DND-41 (cell line): ENCODE measurements around the gene RNFT2.

ENCODE experiments used
- ATAC-seq: fragments of 200-7000 bp; cut with Tn5 transposase; 3 replicates; pipeline ENCODE4 v1.9.1; 2021; ENCODE audit warnings: low read depth; ENCODE audit not compliant: insufficient read depth
- DNase-seq: peaks from one replicate; pipeline ENCODE4 v3.0.0-alpha.2; 2020
- H2AFZ ChIP-seq: 2 replicates; pipeline ENCODE4 v1.6.0; 2012; ENCODE audit warnings: low read depth, low read length
- H3K27ac ChIP-seq: 2 replicates; pipeline ENCODE4 v1.5.1; 2012; ENCODE audit warnings: low read length, inconsistent platforms
- H3K27me3 ChIP-seq: fragments of 200-600 bp; sonication (generic); 2 replicates; pipeline ENCODE4 v1.6.0; 2012; ENCODE audit warnings: low read length, mild to moderate bottlenecking, inconsistent platforms; ENCODE audit not compliant: insufficient read depth, poor library complexity
- H3K36me3 ChIP-seq: 2 replicates; pipeline ENCODE4 v1.5.1; 2012; ENCODE audit warnings: low read length, inconsistent platforms; ENCODE audit not compliant: insufficient read depth
- H3K4me1 ChIP-seq: 2 replicates; pipeline ENCODE4 v1.5.1; 2012; ENCODE audit warnings: mild to moderate bottlenecking, low read length; ENCODE audit not compliant: insufficient read depth
- H3K4me2 ChIP-seq: 2 replicates; pipeline ENCODE4 v1.6.0; 2012; ENCODE audit warnings: mild to moderate bottlenecking, moderate library complexity, low read length, inconsistent platforms; ENCODE audit not compliant: insufficient read depth
- H3K4me3 ChIP-seq, 2 experiments: fragments of 200-600 bp in 1 of 2; shearing (Covaris generic) in 1 of 2; 2 replicates each; pipeline ENCODE4 v1.5.1; 2012 to 2016; ENCODE audit warnings: inconsistent platforms in 2 of 2, low read length in 2 of 2, mild to moderate bottlenecking in 2 of 2, low read depth in 1 of 2, moderate library complexity in 1 of 2
- H3K79me2 ChIP-seq: 2 replicates; pipeline ENCODE4 v1.6.0; 2012; ENCODE audit warnings: low read length, inconsistent platforms; ENCODE audit not compliant: insufficient read depth
- H3K9ac ChIP-seq: 2 replicates; pipeline ENCODE4 v1.6.0; 2012; ENCODE audit warnings: low read depth, mild to moderate bottlenecking, inconsistent platforms, low read length, moderate library complexity
- H3K9me3 ChIP-seq: 2 replicates; pipeline ENCODE4 v1.5.1; 2012; ENCODE audit warnings: low read length, moderate library complexity, mild to moderate bottlenecking, inconsistent platforms; ENCODE audit not compliant: insufficient read depth, severe bottlenecking
- H4K20me1 ChIP-seq: 2 replicates; pipeline ENCODE4 v1.6.0; 2012; ENCODE audit warnings: low read length; ENCODE audit not compliant: insufficient read depth
- EZH2 ChIP-seq: IDR thresholded peaks from 3 replicates; pipeline ENCODE4 v1.6.1; 2012; ENCODE audit warnings: borderline replicate concordance, low read depth, mild to moderate bottlenecking, moderate library complexity, low read length, inconsistent platforms; ENCODE audit not compliant: severe bottlenecking
- TF ChIP-seq, protein P1 (sequence below): IDR thresholded peaks from 2 replicates; pipeline ENCODE4 v1.5.1; 2012; ENCODE audit warnings: borderline replicate concordance, low read length, moderate library complexity, mild to moderate bottlenecking; ENCODE audit not compliant: poor library complexity, severe bottlenecking; ENCODE audit errors: extremely low read depth

The RNFT2 gene

DNA sequence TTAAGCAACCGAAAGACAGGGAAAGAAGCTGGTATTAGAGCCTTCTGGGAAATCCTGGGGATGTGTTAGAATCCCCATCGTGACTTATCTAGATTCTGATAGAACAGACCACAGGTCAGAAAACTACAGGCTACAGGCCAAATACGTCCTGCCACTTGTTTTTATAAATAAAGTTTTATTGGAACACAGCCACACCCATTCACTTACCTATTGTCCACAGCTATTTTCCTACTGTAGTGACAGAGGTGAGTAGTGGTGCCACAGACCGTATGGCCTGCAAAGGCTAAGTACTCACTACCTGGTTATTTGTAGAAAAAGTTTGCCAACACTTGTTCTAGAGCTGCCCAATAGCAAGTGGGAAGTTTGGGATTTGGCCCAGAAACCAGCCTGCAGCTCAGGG lies 89.3 kb downstream of the RNFT2 start:
- no peak overlapping the region for H2AFZ ChIP-seq
- no peak overlapping the region for H3K27ac ChIP-seq
- H3K9me3 ChIP-seq = no peaks in the 10 kb centered on the region
- H3K4me3 ChIP-seq = no peak overlapping the region
- no peak overlapping the region for H3K9ac ChIP-seq
- no peaks in the 10 kb centered on the region for H4K20me1 ChIP-seq
- no peak overlapping the region for H3K4me2 ChIP-seq
- no peaks in the 10 kb centered on the region for H3K79me2 ChIP-seq
- TF ChIP-seq EZH2 = no peak
- TF ChIP-seq, protein P1, sequence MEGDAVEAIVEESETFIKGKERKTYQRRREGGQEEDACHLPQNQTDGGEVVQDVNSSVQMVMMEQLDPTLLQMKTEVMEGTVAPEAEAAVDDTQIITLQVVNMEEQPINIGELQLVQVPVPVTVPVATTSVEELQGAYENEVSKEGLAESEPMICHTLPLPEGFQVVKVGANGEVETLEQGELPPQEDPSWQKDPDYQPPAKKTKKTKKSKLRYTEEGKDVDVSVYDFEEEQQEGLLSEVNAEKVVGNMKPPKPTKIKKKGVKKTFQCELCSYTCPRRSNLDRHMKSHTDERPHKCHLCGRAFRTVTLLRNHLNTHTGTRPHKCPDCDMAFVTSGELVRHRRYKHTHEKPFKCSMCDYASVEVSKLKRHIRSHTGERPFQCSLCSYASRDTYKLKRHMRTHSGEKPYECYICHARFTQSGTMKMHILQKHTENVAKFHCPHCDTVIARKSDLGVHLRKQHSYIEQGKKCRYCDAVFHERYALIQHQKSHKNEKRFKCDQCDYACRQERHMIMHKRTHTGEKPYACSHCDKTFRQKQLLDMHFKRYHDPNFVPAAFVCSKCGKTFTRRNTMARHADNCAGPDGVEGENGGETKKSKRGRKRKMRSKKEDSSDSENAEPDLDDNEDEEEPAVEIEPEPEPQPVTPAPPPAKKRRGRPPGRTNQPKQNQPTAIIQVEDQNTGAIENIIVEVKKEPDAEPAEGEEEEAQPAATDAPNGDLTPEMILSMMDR = no peak
- ATAC-seq (no peak), DNase-seq (no peak)
- H3K36me3 ChIP-seq = no peaks in the 10 kb centered on the region
- no peaks in the 10 kb centered on the region for H3K4me1 ChIP-seq
- H3K27me3 ChIP-seq = no peaks in the 10 kb centered on the region

DNA sequence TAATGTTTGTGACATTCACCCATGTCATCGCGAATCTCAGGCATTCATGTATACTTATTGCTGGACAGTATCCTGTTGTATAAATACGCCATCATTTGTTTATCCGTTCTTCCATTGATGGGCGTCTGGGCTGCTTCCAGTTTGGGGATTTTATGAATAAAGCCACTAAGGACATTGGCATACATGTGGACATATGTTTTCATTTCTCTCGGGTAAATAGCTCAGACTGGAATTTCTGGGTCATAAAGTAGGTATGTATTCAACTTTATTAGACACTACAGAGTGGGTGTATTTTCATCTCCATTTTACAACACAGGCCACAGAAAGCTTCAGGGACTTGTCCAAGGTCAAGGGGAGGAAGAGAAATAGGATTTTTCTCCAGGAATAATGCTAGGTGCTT lies 94.2 kb downstream of the RNFT2 start:
- no peak for ATAC-seq
- H3K4me1 ChIP-seq = no peaks in the 10 kb centered on the region
- H3K27me3 ChIP-seq = no peaks in the 10 kb centered on the region
- no peak overlapping the region for H3K9ac ChIP-seq
- H3K36me3 ChIP-seq = peaks cover 11% of the 10 kb centered on the region; the same call in 1 of the 2 replicates
- no peaks in the 10 kb centered on the region for H4K20me1 ChIP-seq
- H3K27ac ChIP-seq = no peak overlapping the region
- no peaks in the 10 kb centered on the region for H3K9me3 ChIP-seq
- H3K79me2 ChIP-seq = no peaks in the 10 kb centered on the region
- DNase-seq = no peak
- no peak overlapping the region for H3K4me3 ChIP-seq
- TF ChIP-seq, protein P1 = no peak
- no peak for TF ChIP-seq EZH2
- no peak overlapping the region for H2AFZ ChIP-seq
- no peak overlapping the region for H3K4me2 ChIP-seq

DNA sequence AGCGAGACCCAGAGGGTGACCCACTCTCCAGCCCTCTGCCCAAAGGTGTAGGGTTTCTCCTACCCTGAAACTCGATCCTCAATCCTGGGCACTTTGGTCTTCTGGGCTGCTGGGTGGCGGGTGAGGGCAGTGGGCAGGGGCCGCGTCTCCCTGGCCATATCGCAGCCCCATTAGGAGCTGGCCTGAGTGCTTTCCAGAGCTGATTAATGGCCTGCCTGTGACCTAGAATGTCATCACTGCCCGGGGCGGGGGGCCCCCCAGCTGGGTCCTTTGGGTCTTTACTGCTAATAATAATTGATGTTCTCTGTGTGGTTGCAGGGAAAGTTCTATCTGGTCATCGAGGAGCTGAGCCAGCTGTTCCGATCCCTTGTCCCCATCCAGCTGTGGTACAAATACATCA lies 95.4 kb downstream of the RNFT2 start:
- H3K4me1 ChIP-seq = no peaks in the 10 kb centered on the region
- no peak for ATAC-seq
- no peak for TF ChIP-seq EZH2
- TF ChIP-seq, protein P1 = no peak
- H3K9me3 ChIP-seq = no peaks in the 10 kb centered on the region
- no peak overlapping the region for H3K4me3 ChIP-seq
- no peaks in the 10 kb centered on the region for H4K20me1 ChIP-seq
- no peak for DNase-seq
- no peaks in the 10 kb centered on the region for H3K27me3 ChIP-seq
- H3K79me2 ChIP-seq = no peaks in the 10 kb centered on the region
- H2AFZ ChIP-seq = no peak overlapping the region
- H3K27ac ChIP-seq = no peak overlapping the region
- H3K4me2 ChIP-seq = no peak overlapping the region
- H3K9ac ChIP-seq = no peak overlapping the region
- peaks cover 11% of the 10 kb centered on the region; the same call in 1 of the 2 replicates for H3K36me3 ChIP-seq

DNA sequence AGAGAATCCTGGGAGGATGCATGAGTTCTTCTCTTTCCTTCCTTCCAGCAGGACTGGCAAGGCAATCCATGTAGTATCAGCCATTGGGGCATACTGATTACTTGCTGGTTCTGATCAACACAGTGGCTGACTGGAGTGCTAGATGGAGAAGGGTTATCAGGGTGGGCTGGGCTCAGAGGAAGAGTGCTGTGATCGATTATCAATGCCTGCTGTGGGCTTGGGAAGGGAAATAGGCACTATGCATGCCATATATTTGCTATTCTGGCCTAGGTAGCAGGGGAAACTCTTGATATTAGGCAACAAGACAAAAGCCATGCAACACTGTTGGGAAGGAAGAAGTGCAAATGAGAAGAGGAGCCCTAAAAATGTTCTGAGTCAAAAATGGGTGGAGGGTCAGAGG lies 97.4 kb downstream of the RNFT2 start:
- TF ChIP-seq EZH2 = no peak
- TF ChIP-seq, protein P1 = no peak
- Histone ChIP-seq H3K79me2 (no peaks in the 10 kb centered on the region), H3K27me3 (no peaks in the 10 kb centered on the region), H2AFZ (no peak overlapping the region), H4K20me1 (no peaks in the 10 kb centered on the region), H3K4me1 (no peaks in the 10 kb centered on the region), H3K9me3 (no peaks in the 10 kb centered on the region), H3K36me3 (peaks cover 11% of the 10 kb centered on the region; the same call in 1 of the 2 replicates), H3K4me3 (no peak overlapping the region), H3K4me2 (no peak overlapping the region), H3K27ac (no peak overlapping the region), H3K9ac (no peak overlapping the region)
- no peak for ATAC-seq
- DNase-seq = no peak
